ENCODE measurements around the gene USP31.

DNA sequence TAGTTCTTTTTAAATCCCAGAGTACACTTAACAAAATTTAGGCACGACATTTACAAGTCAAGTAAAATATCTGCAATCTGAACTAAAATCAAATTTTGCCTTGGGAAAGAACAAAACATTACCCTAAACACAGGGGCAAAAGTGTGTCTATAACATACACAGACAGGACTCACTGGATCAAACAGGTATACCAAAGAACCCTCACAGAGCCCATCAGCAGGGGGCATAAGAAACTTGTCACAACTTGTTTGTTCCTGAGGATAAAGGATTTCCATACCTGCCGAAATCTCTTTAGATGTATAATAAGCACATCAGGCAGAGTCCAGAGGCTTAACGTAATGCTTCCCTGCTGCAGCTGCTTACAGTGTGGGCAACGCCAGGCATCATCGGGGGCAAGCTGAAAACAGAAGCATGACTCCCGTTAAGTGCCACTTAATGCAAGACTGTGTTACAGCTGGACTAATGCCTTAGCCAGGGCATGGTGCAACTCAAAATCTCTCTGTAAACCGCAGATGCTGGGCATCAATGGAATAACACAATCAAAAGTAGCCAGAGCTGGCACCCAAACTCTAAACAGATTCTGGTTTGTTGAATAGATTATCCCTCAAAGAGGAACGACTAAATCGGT, 67.0 kb downstream of the USP31 start:
- TF ChIP-seq, protein P1, sequence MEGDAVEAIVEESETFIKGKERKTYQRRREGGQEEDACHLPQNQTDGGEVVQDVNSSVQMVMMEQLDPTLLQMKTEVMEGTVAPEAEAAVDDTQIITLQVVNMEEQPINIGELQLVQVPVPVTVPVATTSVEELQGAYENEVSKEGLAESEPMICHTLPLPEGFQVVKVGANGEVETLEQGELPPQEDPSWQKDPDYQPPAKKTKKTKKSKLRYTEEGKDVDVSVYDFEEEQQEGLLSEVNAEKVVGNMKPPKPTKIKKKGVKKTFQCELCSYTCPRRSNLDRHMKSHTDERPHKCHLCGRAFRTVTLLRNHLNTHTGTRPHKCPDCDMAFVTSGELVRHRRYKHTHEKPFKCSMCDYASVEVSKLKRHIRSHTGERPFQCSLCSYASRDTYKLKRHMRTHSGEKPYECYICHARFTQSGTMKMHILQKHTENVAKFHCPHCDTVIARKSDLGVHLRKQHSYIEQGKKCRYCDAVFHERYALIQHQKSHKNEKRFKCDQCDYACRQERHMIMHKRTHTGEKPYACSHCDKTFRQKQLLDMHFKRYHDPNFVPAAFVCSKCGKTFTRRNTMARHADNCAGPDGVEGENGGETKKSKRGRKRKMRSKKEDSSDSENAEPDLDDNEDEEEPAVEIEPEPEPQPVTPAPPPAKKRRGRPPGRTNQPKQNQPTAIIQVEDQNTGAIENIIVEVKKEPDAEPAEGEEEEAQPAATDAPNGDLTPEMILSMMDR (IDR thresholded peaks at IDR 0.05; ENCODE audit: low read length) = 0 out of 2 replicates have a peak, but pooled peaks have one; percentile 12
- TF ChIP-seq EZH2 (IDR thresholded peaks at IDR 0.05; ENCODE audit: borderline replicate concordance, low read length) = no peak

Measured in OCI-LY1 (cell line).